GM12878 (cell line): ENCODE data around the gene SLC4A5. TPM values are rescaled to one million over a fixed set of nuclear protein-coding genes. Genes with fewer than 3 reads are reported as not detected.
A peak's percentile ranks its signal among the peaks of the same experiment; 100 is the strongest.

Source experiments
- ATAC-seq: fragments of 200-7000 bp; cut with Tn5 transposase; 3 replicates; pipeline ENCODE4 v1.9.1; 2020; ENCODE audit warnings: mild to moderate bottlenecking, moderate library complexity
- BruUV-seq: library from RNA; stranded (reverse); fragments of 400-500 nt; replicated peaks from 2 replicates; lab custom pipeline; 2021; lab: Mats Ljungman, UMichigan
- CTCF ChIA-PET: fragments of 300-600 bp; sonication (Branson Sonifier 250); formaldehyde crosslinking; extraction: SDS; loops from one replicate; lab custom pipeline; 2021; ENCODE audit warnings: inconsistent platforms; lab: Yijun Ruan, JAX
- POLR2A ChIA-PET: fragments of 350-600 bp; formaldehyde crosslinking; extraction: SDS; loops from one replicate; lab custom pipeline; 2021; ENCODE audit warnings: inconsistent platforms; lab: Charles Lee
- RAD21 ChIA-PET: fragments of 300-600 bp; sonication (Branson Sonifier 250); formaldehyde crosslinking; loops from one replicate; lab custom pipeline; 2023; ENCODE audit warnings: antibody characterized with exemption; ENCODE audit not compliant: unreplicated experiment; lab: Charles Lee
- SMC1A ChIA-PET: fragments of 300-600 bp; sonication (Branson Sonifier 250); formaldehyde crosslinking; loops from one replicate; lab custom pipeline; 2023; ENCODE audit not compliant: unreplicated experiment, uncharacterized antibody; lab: Charles Lee
- DNase-seq: peaks from one replicate; pipeline ENCODE4 v3.0.0-alpha.2; 2011; ENCODE audit warnings: low read depth, low spot score
- FAIRE-seq: peaks from 3 replicates; lab custom pipeline; 2011; peaks lifted over from hg19 to GRCh38; lab: Jason Lieb, UNC
- H2AFZ ChIP-seq: 2 replicates; pipeline ENCODE4 v1.6.0; 2011; ENCODE audit warnings: low read depth, low read length, control low read depth; ENCODE audit not compliant: control insufficient read depth
- H3K27ac ChIP-seq: 2 replicates; pipeline ENCODE4 v1.5.1; 2011; ENCODE audit warnings: control low read depth; ENCODE audit not compliant: control insufficient read depth, insufficient read depth
- H3K27me3 ChIP-seq, 2 experiments: replicated peaks in 1 of 2; 2 replicates each; pipeline versions ENCODE4 v1.6.0 to v1.6.1; 2011; ENCODE audit warnings: low read length in 1 of 2; ENCODE audit not compliant: control insufficient read depth in 2 of 2, insufficient read depth in 2 of 2
- H3K36me3 ChIP-seq, 2 experiments: 2 replicates each; pipeline ENCODE4 v1.5.1; 2011; ENCODE audit warnings: low read length in 1 of 2; ENCODE audit not compliant: control insufficient read depth in 2 of 2, insufficient read depth in 2 of 2
- H3K4me1 ChIP-seq: 2 replicates; pipeline ENCODE4 v1.6.1; 2011; ENCODE audit warnings: mild to moderate bottlenecking, low read length, moderate library complexity, mixed read lengths; ENCODE audit not compliant: control insufficient read depth, insufficient read depth
- H3K4me2 ChIP-seq: 2 replicates; pipeline ENCODE4 v1.6.0; 2011; ENCODE audit warnings: control low read depth; ENCODE audit not compliant: control insufficient read depth, insufficient read depth
- H3K4me3 ChIP-seq: fragments of 200-600 bp; sonication (generic); 2 replicates; pipeline ENCODE4 v1.5.1; 2016
- H3K79me2 ChIP-seq: 2 replicates; pipeline ENCODE4 v1.6.0; 2011; ENCODE audit warnings: low read length; ENCODE audit not compliant: control insufficient read depth, insufficient read depth
- H3K9ac ChIP-seq: 2 replicates; pipeline ENCODE4 v1.8.0; 2011; ENCODE audit warnings: low read length, control low read depth, mixed read lengths; ENCODE audit not compliant: control insufficient read depth, insufficient read depth
- H3K9me3 ChIP-seq: replicated peaks from 3 replicates; pipeline ENCODE4 v1.5.1; 2011; ENCODE audit warnings: mild to moderate bottlenecking, low read length; ENCODE audit not compliant: control insufficient read depth, insufficient read depth
- H4K20me1 ChIP-seq: 2 replicates; pipeline ENCODE4 v1.6.0; 2011; ENCODE audit not compliant: control insufficient read depth, insufficient read depth
- FOS ChIP-seq: IDR thresholded peaks from 3 replicates; pipeline ENCODE4 v1.6.1; 2011; ENCODE audit warnings: borderline replicate concordance; ENCODE audit not compliant: insufficient read length; ENCODE audit errors: extremely low read depth
- HDAC2 ChIP-seq: fragments of 200-600 bp; sonication (generic); IDR thresholded peaks from 2 replicates; pipeline ENCODE4 v1.6.1; 2017
- KAT2A ChIP-seq: conservative IDR thresholded peaks from 2 replicates; pipeline ENCODE4 v1.6.1; 2011; ENCODE audit warnings: low read depth, low read length; ENCODE audit not compliant: control insufficient read depth
- KDM1A ChIP-seq: fragments of 200-600 bp; sonication (generic); IDR thresholded peaks from 2 replicates; pipeline ENCODE4 v1.6.1; 2016; ENCODE audit warnings: borderline replicate concordance
- KLF5 ChIP-seq: fragments of 450-650 bp; IDR thresholded peaks from 2 replicates; pipeline ENCODE4 v1.6.1; 2014; ENCODE audit warnings: mild to moderate bottlenecking; ENCODE audit not compliant: partially characterized antibody
- MAX ChIP-seq: IDR thresholded peaks from 2 replicates; pipeline ENCODE4 v1.6.1; 2012; ENCODE audit warnings: low read depth, low read length, improper control_type of control experiment
- PAX8 ChIP-seq: fragments of 450-650 bp; IDR thresholded peaks from 2 replicates; pipeline ENCODE4 v1.6.1; 2017; ENCODE audit warnings: mild to moderate bottlenecking, moderate library complexity
- RFX5 ChIP-seq: IDR thresholded peaks from 2 replicates; pipeline ENCODE4 v1.6.1; 2011; ENCODE audit warnings: low read depth, low read length, improper control_type of control experiment
- SMAD5 ChIP-seq: IDR thresholded peaks from 2 replicates; pipeline ENCODE4 v1.6.1; 2016; ENCODE audit warnings: antibody characterized with exemption, low read depth
- SP1 ChIP-seq: IDR thresholded peaks from one replicate; pipeline ENCODE4 v1.6.1; 2011; ENCODE audit warnings: low read depth, low read length
- SREBF1 ChIP-seq: IDR thresholded peaks from 2 replicates; pipeline ENCODE4 v1.6.1; 2012; ENCODE audit warnings: mild to moderate bottlenecking, low read length
- TAF1 ChIP-seq: IDR thresholded peaks from 2 replicates; pipeline ENCODE4 v1.6.1; 2011; ENCODE audit warnings: mild to moderate bottlenecking, low read depth, low read length, borderline replicate concordance
- TCF12 ChIP-seq: IDR thresholded peaks from 2 replicates; pipeline ENCODE4 v1.6.1; 2011; ENCODE audit warnings: low read depth, mild to moderate bottlenecking, low read length
- WGBS: methylation state at CpG from one replicate; pipeline ENCODE4 v1.1.6; 2016; ENCODE audit warnings: low lambda C conversion rate; ENCODE audit not compliant: insufficient replicate concordance, insufficient coverage; ENCODE audit errors: missing lambda C conversion rate; 5-methylcytosine and 5-hydroxymethylcytosine counted together
- in situ Hi-C: fragments of 300-500 bp; cut with MboI; formaldehyde crosslinking; loops from 9 replicates; pipeline ENCODE4 v1.14.3; 2018; ENCODE audit warnings: mixed read lengths
- intact Hi-C: fragments of 100-400 bp; cut with micrococcal nuclease; formaldehyde crosslinking; loops from one replicate; pipeline ENCODE4 v1.14.2; 2022; ENCODE audit not compliant: unreplicated experiment
- polyA plus RNA-seq, 11 experiments: library from polyadenylated mRNA; depleted of rRNA in 4 of 11; unstranded in 6 of 11; stranded (reverse) in 5 of 11; fragments of >200 nt; fragmentation: Nextera tagmentation in 4 of 11; fragmentation: Illumina TruSeq in 1 of 11; extraction: Ambion mirVana in 4 of 11; extraction: Trizol in 1 of 11; gene quantifications; 1 replicate in 1 of 11; 2 replicates in 10 of 11; pipeline versions ENCODE4 v1.2.1 to v1.2.3, GENCODE V29; 2011 to 2016; ENCODE audit warnings: inconsistent platforms in 2 of 11, missing spikeins in 2 of 11, low read depth in 1 of 11
- total RNA-seq, 4 experiments: library from RNA; depleted of rRNA in 3 of 4; stranded (reverse); fragments of >200 nt in 3 of 4; fragmentation: Illumina TruSeq in 1 of 4; extraction: Trizol in 1 of 4; gene quantifications; 2 replicates each; pipeline versions ENCODE4 v1.2.1 to v1.2.3, GENCODE V29; 2013 to 2021
- TF ChIP-seq, protein P1 (sequence below): fragments of 450-650 bp; IDR thresholded peaks from 2 replicates; pipeline ENCODE4 v1.6.1; 2016; ENCODE audit warnings: mild to moderate bottlenecking, moderate library complexity, borderline replicate concordance

The SLC4A5 gene
- total and polyA plus RNA-seq, 10 of the 15 experiments (the other 5 are each of a cell fraction or from before 2014, with no cell fraction given): 0.15 to 4.7 (median 1.6) TPM

DNA sequence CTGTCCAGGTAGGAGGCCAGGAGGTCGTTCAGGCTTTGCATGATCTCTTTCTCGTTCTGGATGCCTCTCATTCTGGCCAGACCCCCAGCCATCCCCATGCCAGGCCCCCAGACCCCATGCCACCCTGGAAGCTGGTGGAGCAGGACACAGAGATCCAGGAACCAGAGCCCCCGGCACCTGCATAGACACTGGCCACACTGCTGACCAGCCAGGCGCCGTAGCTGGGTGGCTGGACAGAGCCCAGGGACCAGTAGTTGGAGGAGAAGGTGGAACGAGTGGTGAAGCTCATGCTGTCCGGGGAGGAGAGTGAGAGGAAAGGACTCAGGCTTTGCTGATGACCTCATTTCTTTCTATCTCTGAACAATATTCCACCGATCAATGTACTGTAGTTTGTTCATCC is 35.5 kb downstream of the SLC4A5 start:
- H3K27me3 ChIP-seq: no peaks in the 10 kb centered on the region
- no peak overlapping the region for H3K27ac ChIP-seq
- intact Hi-C loops: no loop called here
- ChIA-PET SMC1A (no interaction called here), POLR2A (no interaction called here), RAD21 (no interaction called here), CTCF (interaction anchor here (1.4 to 2.9 kb wide), 3 partner anchors 16 to 58 kb away, joined by 3 to 6 read pairs (median 5); no protein-coding TSS in a partner anchor)
- no peak overlapping the region for H3K4me3 ChIP-seq
- TF ChIP-seq KLF5 (no peak), KAT2A (no peak), MAX (no peak), TAF1 (no peak), RFX5 (no peak), SP1 (no peak)
- in situ Hi-C loops: no loop called here
- H3K4me2 ChIP-seq: no peak overlapping the region
- H3K9ac ChIP-seq: no peak overlapping the region
- H3K36me3 ChIP-seq: no peaks in the 10 kb centered on the region
- WGBS: 28% methylated on average over 8 of the region's 8 CpGs
- DNase-seq (no peak), ATAC-seq (no peak), FAIRE-seq (no peak)
- no TSS peak for BruUV-seq
- H3K4me1 ChIP-seq: no peaks in the 10 kb centered on the region
- H3K9me3 ChIP-seq: no peaks in the 10 kb centered on the region
- H2AFZ ChIP-seq: no peak overlapping the region
- H3K79me2 ChIP-seq: no peaks in the 10 kb centered on the region
- H4K20me1 ChIP-seq: no peaks in the 10 kb centered on the region

- Histone ChIP-seq H3K79me2 (no peaks in the 10 kb centered on the region), H3K27me3 (no peaks in the 10 kb centered on the region), H3K4me1 (no peaks in the 10 kb centered on the region), H3K4me2 (no peak overlapping the region), H3K36me3 (no peaks in the 10 kb centered on the region), H3K4me3 (no peak overlapping the region), H3K9ac (no peak overlapping the region), H2AFZ (no peak overlapping the region), H4K20me1 (no peaks in the 10 kb centered on the region), H3K9me3 (no peaks in the 10 kb centered on the region), H3K27ac (no peak overlapping the region)
- FAIRE-seq: no peak
- DNase-seq: no peak
- SMC1A ChIA-PET: no interaction called here
- CTCF ChIA-PET: interaction anchor here (0.6 to 2.9 kb wide), 3 partner anchors 24 to 55 kb away, joined by 3 to 9 read pairs (median 6); no protein-coding TSS in a partner anchor
- POLR2A ChIA-PET: interaction anchor here (0.5 kb wide), 1 partner anchor 155 kb away, joined by 3 read pairs; no protein-coding TSS in a partner anchor
- in situ Hi-C loops: no loop called here
- RAD21 ChIA-PET: no interaction called here
- 48% methylated on average over 7 of the region's 7 CpGs for WGBS
- peak; percentile 21; the same call in 1 of the 3 replicates for ATAC-seq
- no TSS peak for BruUV-seq
- TF ChIP-seq PAX8 (no peak), KDM1A (no peak), SMAD5 (no peak), TCF12 (no peak), SREBF1 (no peak), HDAC2 (no peak), FOS (no peak)
- TF ChIP-seq, protein P1, sequence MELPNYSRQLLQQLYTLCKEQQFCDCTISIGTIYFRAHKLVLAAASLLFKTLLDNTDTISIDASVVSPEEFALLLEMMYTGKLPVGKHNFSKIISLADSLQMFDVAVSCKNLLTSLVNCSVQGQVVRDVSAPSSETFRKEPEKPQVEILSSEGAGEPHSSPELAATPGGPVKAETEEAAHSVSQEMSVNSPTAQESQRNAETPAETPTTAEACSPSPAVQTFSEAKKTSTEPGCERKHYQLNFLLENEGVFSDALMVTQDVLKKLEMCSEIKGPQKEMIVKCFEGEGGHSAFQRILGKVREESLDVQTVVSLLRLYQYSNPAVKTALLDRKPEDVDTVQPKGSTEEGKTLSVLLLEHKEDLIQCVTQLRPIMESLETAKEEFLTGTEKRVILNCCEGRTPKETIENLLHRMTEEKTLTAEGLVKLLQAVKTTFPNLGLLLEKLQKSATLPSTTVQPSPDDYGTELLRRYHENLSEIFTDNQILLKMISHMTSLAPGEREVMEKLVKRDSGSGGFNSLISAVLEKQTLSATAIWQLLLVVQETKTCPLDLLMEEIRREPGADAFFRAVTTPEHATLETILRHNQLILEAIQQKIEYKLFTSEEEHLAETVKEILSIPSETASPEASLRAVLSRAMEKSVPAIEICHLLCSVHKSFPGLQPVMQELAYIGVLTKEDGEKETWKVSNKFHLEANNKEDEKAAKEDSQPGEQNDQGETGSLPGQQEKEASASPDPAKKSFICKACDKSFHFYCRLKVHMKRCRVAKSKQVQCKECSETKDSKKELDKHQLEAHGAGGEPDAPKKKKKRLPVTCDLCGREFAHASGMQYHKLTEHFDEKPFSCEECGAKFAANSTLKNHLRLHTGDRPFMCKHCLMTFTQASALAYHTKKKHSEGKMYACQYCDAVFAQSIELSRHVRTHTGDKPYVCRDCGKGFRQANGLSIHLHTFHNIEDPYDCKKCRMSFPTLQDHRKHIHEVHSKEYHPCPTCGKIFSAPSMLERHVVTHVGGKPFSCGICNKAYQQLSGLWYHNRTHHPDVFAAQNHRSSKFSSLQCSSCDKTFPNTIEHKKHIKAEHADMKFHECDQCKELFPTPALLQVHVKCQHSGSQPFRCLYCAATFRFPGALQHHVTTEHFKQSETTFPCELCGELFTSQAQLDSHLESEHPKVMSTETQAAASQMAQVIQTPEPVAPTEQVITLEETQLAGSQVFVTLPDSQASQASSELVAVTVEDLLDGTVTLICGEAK: no peak
- intact Hi-C loops: no loop called here
Measured at GRCh38 chr2:74304332-74305148, 38.7 kb downstream of the SLC4A5 start.
